ENCODE results near the gene TNFSF12. TPM values are rescaled to one million over a fixed set of nuclear protein-coding genes. Genes with fewer than 3 reads are reported as not detected.

Gene TNFSF12
- total and polyA plus RNA-seq, 9 of the 15 experiments (the other 6 are each of a cell fraction or from before 2014, with no cell fraction given), result 0.03 to 0.95 (median 0.19) TPM; not detected in 3

- TF ChIP-seq, protein P1, sequence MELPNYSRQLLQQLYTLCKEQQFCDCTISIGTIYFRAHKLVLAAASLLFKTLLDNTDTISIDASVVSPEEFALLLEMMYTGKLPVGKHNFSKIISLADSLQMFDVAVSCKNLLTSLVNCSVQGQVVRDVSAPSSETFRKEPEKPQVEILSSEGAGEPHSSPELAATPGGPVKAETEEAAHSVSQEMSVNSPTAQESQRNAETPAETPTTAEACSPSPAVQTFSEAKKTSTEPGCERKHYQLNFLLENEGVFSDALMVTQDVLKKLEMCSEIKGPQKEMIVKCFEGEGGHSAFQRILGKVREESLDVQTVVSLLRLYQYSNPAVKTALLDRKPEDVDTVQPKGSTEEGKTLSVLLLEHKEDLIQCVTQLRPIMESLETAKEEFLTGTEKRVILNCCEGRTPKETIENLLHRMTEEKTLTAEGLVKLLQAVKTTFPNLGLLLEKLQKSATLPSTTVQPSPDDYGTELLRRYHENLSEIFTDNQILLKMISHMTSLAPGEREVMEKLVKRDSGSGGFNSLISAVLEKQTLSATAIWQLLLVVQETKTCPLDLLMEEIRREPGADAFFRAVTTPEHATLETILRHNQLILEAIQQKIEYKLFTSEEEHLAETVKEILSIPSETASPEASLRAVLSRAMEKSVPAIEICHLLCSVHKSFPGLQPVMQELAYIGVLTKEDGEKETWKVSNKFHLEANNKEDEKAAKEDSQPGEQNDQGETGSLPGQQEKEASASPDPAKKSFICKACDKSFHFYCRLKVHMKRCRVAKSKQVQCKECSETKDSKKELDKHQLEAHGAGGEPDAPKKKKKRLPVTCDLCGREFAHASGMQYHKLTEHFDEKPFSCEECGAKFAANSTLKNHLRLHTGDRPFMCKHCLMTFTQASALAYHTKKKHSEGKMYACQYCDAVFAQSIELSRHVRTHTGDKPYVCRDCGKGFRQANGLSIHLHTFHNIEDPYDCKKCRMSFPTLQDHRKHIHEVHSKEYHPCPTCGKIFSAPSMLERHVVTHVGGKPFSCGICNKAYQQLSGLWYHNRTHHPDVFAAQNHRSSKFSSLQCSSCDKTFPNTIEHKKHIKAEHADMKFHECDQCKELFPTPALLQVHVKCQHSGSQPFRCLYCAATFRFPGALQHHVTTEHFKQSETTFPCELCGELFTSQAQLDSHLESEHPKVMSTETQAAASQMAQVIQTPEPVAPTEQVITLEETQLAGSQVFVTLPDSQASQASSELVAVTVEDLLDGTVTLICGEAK (IDR thresholded peaks at IDR 0.05), result no peak
- TF ChIP-seq, protein P1 (CRISPR knock-in tag; IDR thresholded peaks at IDR 0.05), result no peak
- peak; percentile 44 for TF ChIP-seq RBM22 (IDR thresholded peaks at IDR 0.05; ENCODE audit: low read depth, low read length, poor library complexity, severe bottlenecking)
- TF ChIP-seq MECOM (CRISPR knock-in tag; IDR thresholded peaks at IDR 0.05), result no peak
- no peak; the same call in 1 of the 2 replicates for TF ChIP-seq ZNF740 (CRISPR knock-in tag; IDR thresholded peaks at IDR 0.05)
- TF ChIP-seq ZNF740 (tag; IDR thresholded peaks at IDR 0.05), result no peak
- 0 out of 2 replicates have a peak, but pooled peaks have one; percentile 1 for TF ChIP-seq CREM (IDR thresholded peaks at IDR 0.05; ENCODE audit: low read depth)
- TF ChIP-seq ETV1 (tag; conservative IDR thresholded peaks at IDR 0.05; ENCODE audit: low read depth), result no peak
- TF ChIP-seq CBFA2T2 (conservative IDR thresholded peaks at IDR 0.05), result no peak
- TF ChIP-seq NEUROD1 (IDR thresholded peaks at IDR 0.05; ENCODE audit: borderline replicate concordance, low read depth, low read length, partially characterized antibody), result no peak
- no peak for TF ChIP-seq SIX5 (IDR thresholded peaks at IDR 0.05; ENCODE audit: borderline replicate concordance in 1 of 2, insufficient read depth in 1 of 2, low read depth in 1 of 2, low read length in 2 of 2)
- TF ChIP-seq KAT7 (CRISPR knock-in tag; IDR thresholded peaks at IDR 0.05; ENCODE audit: borderline replicate concordance), result no peak
- TF ChIP-seq ESRRB (CRISPR knock-in tag; IDR thresholded peaks at IDR 0.05; ENCODE audit: borderline replicate concordance), result no peak
- no peak for TF ChIP-seq SRSF3 (IDR thresholded peaks at IDR 0.05; ENCODE audit: insufficient read depth, low read length)
- no peak for TF ChIP-seq SRSF7 (optimal IDR thresholded peaks at IDR 0.05; ENCODE audit: low read depth, low read length)
Observed at GRCh38 chr17:7579834-7580603, 31.2 kb downstream of the TNFSF12 start (continued).
